Measurements from ENCODE around the gene UPK3BL2.
"Not testable (repeated sequence)": the region's sequence is repeated elsewhere in the genome, so short reads cannot be mapped to it uniquely, and the experiment has no call there.

Gene UPK3BL2

GRCh38 chr7:102494026-102494425, 49.5 kb downstream of the UPK3BL2 start:
- not testable (repeated sequence) for DNase-seq (ENCODE audit: low spot score)

DNA sequence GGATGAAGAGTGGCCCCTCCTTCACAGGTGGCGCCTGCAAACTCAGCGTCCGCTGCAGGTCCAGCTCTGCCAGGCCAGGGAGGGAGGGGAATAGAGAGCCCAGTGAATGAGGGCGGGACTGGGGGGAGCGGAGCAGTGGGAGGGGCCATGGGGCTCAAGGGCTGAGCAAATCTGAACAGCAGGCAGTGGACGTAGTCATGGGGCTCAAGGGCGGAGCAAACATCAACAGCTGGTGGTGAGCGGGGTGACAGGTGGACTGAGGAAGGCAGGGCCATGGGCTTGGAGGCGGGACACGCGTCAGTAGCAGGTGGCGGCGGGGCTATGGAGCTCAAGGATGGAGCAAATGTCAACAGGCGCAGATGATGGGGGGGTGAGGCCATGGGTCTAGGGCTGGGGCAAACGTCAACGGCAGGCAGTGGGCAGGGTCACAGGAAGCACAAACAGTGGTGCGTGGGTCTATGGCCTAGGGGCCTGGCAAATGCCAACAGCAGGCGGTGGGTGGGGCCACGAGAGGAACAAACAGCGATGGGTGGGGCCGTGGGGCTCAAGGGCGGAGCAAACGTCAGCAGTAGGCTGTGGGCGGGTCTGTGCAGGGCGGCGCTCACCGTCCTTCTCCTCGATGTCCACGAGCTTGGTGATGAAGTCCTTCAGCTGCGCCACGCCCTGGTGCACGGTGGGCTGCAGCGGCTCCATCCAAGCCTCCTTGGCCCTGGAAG, 50.1 kb downstream of the UPK3BL2 start:
- DNase-seq (ENCODE audit: low spot score) = not testable (repeated sequence)

- DNase-seq (ENCODE audit: low spot score) = not testable (repeated sequence)
Measured at GRCh38 chr7:102490529-102491075, 52.9 kb downstream of the UPK3BL2 start.

All from HuH-7.5 (cell line).